HL-60 (cell line): ENCODE data around the gene PEX5L.

ENCODE experiments used
- DNase-seq, 2 experiments: peaks; one replicate each; pipeline ENCODE4 v3.0.0-alpha.2; 2010 to 2020; ENCODE audit warnings: low read depth in 1 of 2, low spot score in 1 of 2
- H3K27ac ChIP-seq: fragments of 250-450 bp; sonication (Bioruptor Pico); replicated peaks from 2 replicates; pipeline ENCODE4 v1.5.1; 2020; ENCODE audit warnings: mild to moderate bottlenecking, moderate library complexity
- H3K27me3 ChIP-seq: fragments of 250-450 bp; sonication (Bioruptor Pico); 2 replicates; pipeline ENCODE4 v1.5.1; 2021; ENCODE audit warnings: mild to moderate bottlenecking, moderate library complexity; ENCODE audit not compliant: insufficient read depth, poor library complexity, severe bottlenecking
- H3K4me3 ChIP-seq: replicated peaks from 2 replicates; pipeline ENCODE4 v1.5.1; 2011; ENCODE audit warnings: mild to moderate bottlenecking, control low read depth, low read length; ENCODE audit not compliant: insufficient read depth
- CTCF ChIP-seq: IDR thresholded peaks from one replicate; pipeline ENCODE4 v1.5.1; 2011; ENCODE audit warnings: low read length, control low read depth, inconsistent platforms; ENCODE audit not compliant: insufficient read depth
- GABPA ChIP-seq: IDR thresholded peaks from 2 replicates; pipeline ENCODE4 v1.6.1; 2012; ENCODE audit warnings: low read depth
- POLR2AphosphoS5 ChIP-seq: IDR thresholded peaks from 2 replicates; pipeline ENCODE4 v1.6.1; 2012; ENCODE audit warnings: low read depth
- REST ChIP-seq: IDR thresholded peaks from 2 replicates; pipeline ENCODE4 v1.6.1; 2012; ENCODE audit warnings: low read depth; ENCODE audit not compliant: insufficient replicate concordance
- SPI1 ChIP-seq: IDR thresholded peaks from 2 replicates; pipeline ENCODE4 v1.6.1; 2012; ENCODE audit warnings: low read depth, mild to moderate bottlenecking, borderline replicate concordance

Gene PEX5L

GRCh38 chr3:179921500-179921899 is 115.2 kb downstream of the PEX5L start:
- no peak for DNase-seq
- Histone ChIP-seq H3K27ac (no peak overlapping the region), H3K27me3 (no peaks in the 10 kb centered on the region), H3K4me3 (no peak overlapping the region)
- TF ChIP-seq SPI1 (no peak), POLR2AphosphoS5 (no peak), REST (no peak), CTCF (no peak), GABPA (no peak)

- no peaks in the 10 kb centered on the region for H3K27me3 ChIP-seq
- TF ChIP-seq POLR2AphosphoS5 (no peak), SPI1 (no peak), CTCF (no peak), GABPA (no peak), REST (no peak)
- H3K4me3 ChIP-seq: no peak overlapping the region
- no peak overlapping the region for H3K27ac ChIP-seq
- no peak for DNase-seq
Measured at GRCh38 chr3:179907784-179908482, 128.8 kb downstream of the PEX5L start.

- no peak overlapping the region for H3K27ac ChIP-seq
- TF ChIP-seq POLR2AphosphoS5: no peak
- TF ChIP-seq GABPA: no peak
- TF ChIP-seq REST: no peak
- TF ChIP-seq SPI1: no peak
- TF ChIP-seq CTCF: no peak
- H3K27me3 ChIP-seq: no peaks in the 10 kb centered on the region
- no peak overlapping the region for H3K4me3 ChIP-seq
- no peak for DNase-seq
Measured at GRCh38 chr3:179902061-179902460, 134.7 kb downstream of the PEX5L start.
